Neural progenitor cell (in vitro differentiated cells): ENCODE data around the gene SPACA7. TPM values are rescaled to one million over a fixed set of nuclear protein-coding genes. Genes with fewer than 3 reads are reported as not detected.

Experiments used
- DNase-seq: peaks from one replicate; pipeline ENCODE4 v3.0.0-alpha.2; 2016; ENCODE audit warnings: low spot score
- H2AFZ ChIP-seq: fragments of 200-600 bp; sonication (generic); replicated peaks from 2 replicates; pipeline ENCODE4 v1.6.1; 2016; ENCODE audit warnings: antibody characterized with exemption
- H3F3A ChIP-seq: fragments of 200-600 bp; sonication (generic); 2 replicates; pipeline ENCODE4 v1.6.1; 2016; ENCODE audit warnings: antibody characterized with exemption, low read depth
- H3K27ac ChIP-seq: fragments of 200-600 bp; sonication (generic); 2 replicates; pipeline ENCODE4 v1.5.1; 2016; ENCODE audit warnings: mild to moderate bottlenecking
- H3K27me3 ChIP-seq: fragments of 200-600 bp; sonication (generic); 2 replicates; pipeline ENCODE4 v1.6.1; 2016; ENCODE audit warnings: mild to moderate bottlenecking, moderate library complexity
- H3K36me3 ChIP-seq: fragments of 200-600 bp; sonication (generic); 2 replicates; pipeline ENCODE4 v1.5.1; 2016
- H3K4me1 ChIP-seq: fragments of 200-600 bp; sonication (generic); 2 replicates; pipeline ENCODE4 v1.6.1; 2016; ENCODE audit warnings: mixed run types
- H3K4me2 ChIP-seq: fragments of 200-600 bp; sonication (generic); 2 replicates; pipeline ENCODE4 v1.6.1; 2016
- H3K4me3 ChIP-seq: fragments of 200-600 bp; sonication (generic); 2 replicates; pipeline ENCODE4 v1.5.1; 2016
- H3K79me2 ChIP-seq: fragments of 200-600 bp; sonication (generic); 2 replicates; pipeline ENCODE4 v1.6.1; 2016; ENCODE audit warnings: low read depth
- H3K9ac ChIP-seq: fragments of 200-600 bp; sonication (generic); 2 replicates; pipeline ENCODE4 v1.6.1; 2016
- H3K9me3 ChIP-seq: fragments of 200-600 bp; sonication (generic); 2 replicates; pipeline ENCODE4 v1.5.1; 2016; ENCODE audit warnings: low read depth
- H4K20me1 ChIP-seq: fragments of 200-600 bp; sonication (generic); 2 replicates; pipeline ENCODE4 v1.6.1; 2016; ENCODE audit warnings: low read depth
- H3K27ac Mint-ChIP-seq: 3 replicates; pipeline ENCODE4 v1.8.0; 2021; ENCODE audit warnings: mixed read lengths
- H3K27me3 Mint-ChIP-seq: 2 replicates; pipeline ENCODE4 v1.8.0; 2022; ENCODE audit warnings: low read depth, mild to moderate bottlenecking, inconsistent platforms, moderate library complexity, mixed read lengths; ENCODE audit not compliant: insufficient read depth
- H3K36me3 Mint-ChIP-seq: 3 replicates; pipeline ENCODE4 v1.8.0; 2021; ENCODE audit warnings: mixed read lengths
- H3K4me1 Mint-ChIP-seq: 3 replicates; pipeline ENCODE4 v1.8.0; 2021; ENCODE audit warnings: mixed read lengths
- H3K4me3 Mint-ChIP-seq: 3 replicates; pipeline ENCODE4 v1.8.0; 2021; ENCODE audit warnings: mild to moderate bottlenecking, moderate library complexity, mixed read lengths
- H3K9me3 Mint-ChIP-seq: 3 replicates; pipeline ENCODE4 v1.8.0; 2020; ENCODE audit warnings: mixed read lengths
- EZH2 ChIP-seq: fragments of 200-600 bp; sonication (generic); IDR thresholded peaks from 2 replicates; pipeline ENCODE4 v1.6.1; 2017; ENCODE audit warnings: antibody characterized with exemption, mild to moderate bottlenecking, moderate library complexity
- EZH2phosphoT487 ChIP-seq: fragments of 200-600 bp; sonication (generic); IDR thresholded peaks from 2 replicates; pipeline ENCODE4 v1.6.1; 2017; ENCODE audit warnings: antibody characterized with exemption
- total RNA-seq: library from RNA; depleted of rRNA; stranded (reverse); fragments of >200 nt; gene quantifications from 2 replicates; pipeline ENCODE4 v1.2.3, GENCODE V29; 2015; ENCODE audit warnings: low replicate concordance
- TF ChIP-seq, protein P1 (sequence below): fragments of 200-600 bp; sonication (generic); IDR thresholded peaks from 2 replicates; pipeline ENCODE4 v1.5.1; 2017; ENCODE audit warnings: antibody characterized with exemption, mild to moderate bottlenecking

Gene SPACA7
- total RNA-seq, 1 donor from 2014 or later, result not detected

DNA sequence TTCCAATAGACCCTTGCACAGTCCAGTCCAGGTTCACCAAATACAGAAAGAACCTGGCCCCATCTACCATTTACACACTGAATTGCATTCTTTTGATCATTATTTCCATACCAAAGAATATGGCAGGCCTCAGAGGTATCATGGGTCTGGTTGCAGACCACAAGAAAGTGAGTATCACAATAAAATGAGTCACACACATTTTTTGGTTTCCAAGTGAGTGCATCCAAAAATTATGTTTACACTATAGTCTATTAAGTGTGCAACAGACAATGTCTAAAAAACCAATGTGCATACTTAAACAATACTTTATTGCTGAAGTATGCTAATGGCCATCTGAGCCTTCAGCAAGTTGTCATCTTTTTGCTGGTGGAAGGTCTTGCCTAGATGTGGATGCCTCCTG is 105.3 kb downstream of the SPACA7 start:
- no peak overlapping the region for H2AFZ ChIP-seq
- H3K4me2 ChIP-seq, result no peak overlapping the region
- no peaks in the 10 kb centered on the region for H3K27me3 ChIP-seq
- H3K4me1 Mint-ChIP-seq, result no peaks in the 10 kb centered on the region
- H3K4me3 Mint-ChIP-seq, result no peak overlapping the region
- no peaks in the 10 kb centered on the region for H3K9me3 ChIP-seq
- TF ChIP-seq, protein P1, sequence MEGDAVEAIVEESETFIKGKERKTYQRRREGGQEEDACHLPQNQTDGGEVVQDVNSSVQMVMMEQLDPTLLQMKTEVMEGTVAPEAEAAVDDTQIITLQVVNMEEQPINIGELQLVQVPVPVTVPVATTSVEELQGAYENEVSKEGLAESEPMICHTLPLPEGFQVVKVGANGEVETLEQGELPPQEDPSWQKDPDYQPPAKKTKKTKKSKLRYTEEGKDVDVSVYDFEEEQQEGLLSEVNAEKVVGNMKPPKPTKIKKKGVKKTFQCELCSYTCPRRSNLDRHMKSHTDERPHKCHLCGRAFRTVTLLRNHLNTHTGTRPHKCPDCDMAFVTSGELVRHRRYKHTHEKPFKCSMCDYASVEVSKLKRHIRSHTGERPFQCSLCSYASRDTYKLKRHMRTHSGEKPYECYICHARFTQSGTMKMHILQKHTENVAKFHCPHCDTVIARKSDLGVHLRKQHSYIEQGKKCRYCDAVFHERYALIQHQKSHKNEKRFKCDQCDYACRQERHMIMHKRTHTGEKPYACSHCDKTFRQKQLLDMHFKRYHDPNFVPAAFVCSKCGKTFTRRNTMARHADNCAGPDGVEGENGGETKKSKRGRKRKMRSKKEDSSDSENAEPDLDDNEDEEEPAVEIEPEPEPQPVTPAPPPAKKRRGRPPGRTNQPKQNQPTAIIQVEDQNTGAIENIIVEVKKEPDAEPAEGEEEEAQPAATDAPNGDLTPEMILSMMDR, result no peak
- TF ChIP-seq EZH2 (no peak), EZH2phosphoT487 (no peak)
- peaks cover 6% of the 10 kb centered on the region for H3K9me3 Mint-ChIP-seq
- H3K4me1 ChIP-seq, result no peaks in the 10 kb centered on the region
- no peak overlapping the region for H3K27ac Mint-ChIP-seq
- DNase-seq, result no peak
- H3K4me3 ChIP-seq, result no peak overlapping the region
- H3K79me2 ChIP-seq, result no peaks in the 10 kb centered on the region
- no peak overlapping the region for H3K27ac ChIP-seq
- H3F3A ChIP-seq, result no peaks in the 10 kb centered on the region
- H3K9ac ChIP-seq, result no peak overlapping the region
- no peaks in the 10 kb centered on the region for H4K20me1 ChIP-seq
- H3K36me3 Mint-ChIP-seq, result peaks cover 24% of the 10 kb centered on the region
- no peaks in the 10 kb centered on the region for H3K36me3 ChIP-seq
- no peaks in the 10 kb centered on the region for H3K27me3 Mint-ChIP-seq

DNA sequence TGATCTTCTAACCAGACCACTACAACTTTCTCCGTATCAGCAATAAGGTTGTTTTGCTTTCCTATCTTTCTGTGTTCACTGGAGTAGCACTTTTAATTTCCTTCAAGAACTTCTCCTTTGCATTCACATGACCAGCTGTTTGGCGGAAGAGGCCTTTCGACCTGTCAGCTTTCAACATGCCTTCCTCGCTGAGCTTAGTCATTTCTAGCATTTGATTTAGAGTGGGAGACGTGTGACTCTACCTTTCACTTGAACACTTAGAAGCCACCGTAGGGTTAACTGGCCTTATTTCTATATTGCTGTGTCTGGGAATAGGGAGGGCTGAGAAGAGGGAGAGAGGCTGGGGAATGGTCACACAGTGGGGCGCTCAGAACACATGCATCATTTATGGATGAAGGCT is 107.1 kb downstream of the SPACA7 start:
- H3K27ac Mint-ChIP-seq, result no peak overlapping the region
- Histone ChIP-seq H3K27me3 (no peaks in the 10 kb centered on the region), H3K27ac (no peak overlapping the region), H4K20me1 (no peaks in the 10 kb centered on the region), H3K79me2 (no peaks in the 10 kb centered on the region), H3K4me3 (no peak overlapping the region), H3K9me3 (no peaks in the 10 kb centered on the region), H3K4me2 (no peak overlapping the region), H3K36me3 (no peaks in the 10 kb centered on the region), H3F3A (no peaks in the 10 kb centered on the region), H3K9ac (no peak overlapping the region), H2AFZ (no peak overlapping the region), H3K4me1 (no peaks in the 10 kb centered on the region)
- H3K36me3 Mint-ChIP-seq, result peaks cover 27% of the 10 kb centered on the region
- no peak for DNase-seq
- H3K4me1 Mint-ChIP-seq, result no peaks in the 10 kb centered on the region
- no peak overlapping the region for H3K4me3 Mint-ChIP-seq
- TF ChIP-seq EZH2phosphoT487, result no peak
- TF ChIP-seq, protein P1, result no peak
- no peak for TF ChIP-seq EZH2
- peaks cover 6% of the 10 kb centered on the region for H3K9me3 Mint-ChIP-seq
- peaks cover 2% of the 10 kb centered on the region for H3K27me3 Mint-ChIP-seq

Other genes with a start within 250 kb of the SPACA7 start
- 33.6 and 34.6 TPM in 2 replicates for gene TUBGCP3, start 211.8 kb downstream of the SPACA7 start, total RNA-seq